OCI-LY7 (cell line): ENCODE measurements around the gene SCT.
"Not testable (repeated sequence)": the region's sequence is repeated elsewhere in the genome, so short reads cannot be mapped to it uniquely, and the experiment has no call there.

ENCODE experiments used
- CTCF ChIP-seq: fragments of 200-600 bp; sonication (generic); conservative IDR thresholded peaks from 2 replicates; pipeline ENCODE4 v1.5.1; 2014; ENCODE audit warnings: mild to moderate bottlenecking, antibody characterized with exemption, low read length, moderate library complexity, mixed read lengths
- EZH2phosphoT487 ChIP-seq: fragments of 200-600 bp; sonication (generic); IDR thresholded peaks from 2 replicates; pipeline ENCODE4 v1.6.1; 2018; ENCODE audit warnings: low read depth, borderline replicate concordance, mild to moderate bottlenecking, mixed run types, antibody characterized with exemption, low read length, moderate library complexity, mixed read lengths

- not testable (repeated sequence) for TF ChIP-seq CTCF, EZH2phosphoT487
These were observed 20.7 kb upstream of the SCT start for GRCh38 chr11:647672-648158.
